GM21528 (cell line): ENCODE results near the gene HERC3.

ENCODE experiments used
- ATAC-seq: cut with Tn5 transposase; IDR thresholded peaks from one replicate; pipeline ENCODE4 v1.9.1; 2021; ENCODE audit warnings: mild to moderate bottlenecking, moderate library complexity; ENCODE audit not compliant: unreplicated experiment, low FRiP score

Gene HERC3

GRCh38 chr4:88742561-88742960, 150.3 kb downstream of the HERC3 start:
- ATAC-seq, result no peak

- no peak for ATAC-seq
Observed at GRCh38 chr4:88743696-88744095, 151.4 kb downstream of the HERC3 start.

DNA sequence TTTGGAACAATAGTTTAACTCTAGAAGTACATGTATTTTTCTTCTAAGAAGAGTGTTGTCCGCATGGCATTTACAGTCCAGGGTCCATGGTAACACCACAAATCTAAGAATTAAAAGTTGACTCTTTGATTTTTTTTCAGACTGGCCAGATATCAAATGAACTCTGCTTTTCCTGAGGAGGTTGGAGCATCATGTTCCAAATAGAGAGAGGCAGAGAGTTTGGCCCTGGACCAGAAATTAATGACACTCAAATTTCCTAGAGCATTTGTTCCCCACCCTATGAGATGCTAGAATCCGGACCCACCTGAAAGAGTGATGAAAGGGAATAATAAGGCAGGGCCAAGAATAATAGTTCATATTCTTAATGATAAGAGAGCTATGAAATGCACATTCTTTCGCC, 152.3 kb downstream of the HERC3 start:
- no peak for ATAC-seq

DNA sequence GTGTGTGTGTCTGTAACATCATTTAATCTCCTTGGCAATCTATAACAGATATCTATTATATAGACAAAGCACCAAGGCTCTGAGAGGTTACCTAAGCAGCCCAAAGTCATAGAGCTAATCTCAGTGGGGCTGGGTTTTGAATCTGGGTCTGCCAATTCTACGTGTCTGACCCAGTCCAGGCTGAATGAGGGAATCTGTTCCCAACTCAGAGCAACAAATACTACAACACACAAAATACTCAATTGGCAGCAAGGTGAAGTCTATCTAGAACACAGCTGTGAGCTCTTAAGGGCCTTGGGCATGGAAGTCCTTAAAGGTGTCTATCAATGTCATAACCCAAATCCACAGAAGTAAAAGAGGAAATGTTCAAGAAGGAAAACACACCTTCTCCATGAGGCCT, 152.9 kb downstream of the HERC3 start:
- ATAC-seq, result no peak

DNA sequence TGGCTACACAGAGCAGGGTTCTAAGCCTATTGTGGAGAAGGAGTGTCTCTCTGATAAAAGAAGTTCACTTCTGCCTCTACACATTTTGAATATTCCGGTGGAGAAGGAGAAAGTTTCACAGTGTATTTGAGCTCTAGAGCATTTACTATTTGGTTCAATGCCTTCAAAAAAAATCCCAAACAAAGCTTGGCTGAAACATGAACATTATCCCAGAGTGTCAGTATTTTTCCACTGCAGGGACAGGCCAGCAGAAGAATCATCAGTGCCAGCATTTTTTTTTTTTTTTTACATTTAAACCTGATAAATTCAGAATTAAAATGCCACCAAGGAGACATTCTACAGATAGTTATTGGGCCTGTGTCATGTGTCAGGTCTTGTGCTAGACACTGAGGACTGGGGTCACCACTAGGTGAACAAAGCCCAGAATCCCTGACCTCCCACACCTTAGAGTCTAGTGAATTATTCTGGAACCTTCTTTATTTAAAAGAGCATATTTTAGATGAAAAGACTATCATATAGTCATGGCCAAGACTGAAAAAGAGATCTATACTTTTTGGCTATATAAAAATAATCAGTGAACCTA, 153.4 kb downstream of the HERC3 start:
- no peak for ATAC-seq

GRCh38 chr4:88746206-88746605, 153.9 kb downstream of the HERC3 start:
- ATAC-seq, result no peak

DNA sequence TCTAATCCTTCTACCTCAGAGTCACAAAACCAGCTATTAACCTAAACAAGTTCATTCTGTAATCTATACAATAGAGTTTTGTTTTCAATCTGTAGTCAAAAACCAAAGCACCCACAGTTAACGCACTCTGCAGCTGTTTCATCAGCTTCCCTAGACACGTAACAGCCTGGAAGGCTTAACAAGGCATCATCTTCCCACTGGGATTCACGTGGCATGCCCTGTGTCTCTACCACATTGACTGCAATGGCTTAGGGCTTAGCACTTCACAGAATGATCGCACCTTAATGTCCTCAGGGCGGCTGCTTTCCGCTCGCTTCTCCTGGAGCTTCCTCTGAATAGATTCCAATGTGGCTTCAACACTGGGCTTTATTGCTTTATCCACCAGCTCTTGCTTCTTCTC, 155.1 kb downstream of the HERC3 start:
- no peak for ATAC-seq

GRCh38 chr4:88750369-88750768, 158.1 kb downstream of the HERC3 start:
- no peak for ATAC-seq

- ATAC-seq, result no peak
Observed at GRCh38 chr4:88751258-88752075, 159.2 kb downstream of the HERC3 start.

- no peak for ATAC-seq
Observed at GRCh38 chr4:88752076-88752463, 159.8 kb downstream of the HERC3 start.

DNA sequence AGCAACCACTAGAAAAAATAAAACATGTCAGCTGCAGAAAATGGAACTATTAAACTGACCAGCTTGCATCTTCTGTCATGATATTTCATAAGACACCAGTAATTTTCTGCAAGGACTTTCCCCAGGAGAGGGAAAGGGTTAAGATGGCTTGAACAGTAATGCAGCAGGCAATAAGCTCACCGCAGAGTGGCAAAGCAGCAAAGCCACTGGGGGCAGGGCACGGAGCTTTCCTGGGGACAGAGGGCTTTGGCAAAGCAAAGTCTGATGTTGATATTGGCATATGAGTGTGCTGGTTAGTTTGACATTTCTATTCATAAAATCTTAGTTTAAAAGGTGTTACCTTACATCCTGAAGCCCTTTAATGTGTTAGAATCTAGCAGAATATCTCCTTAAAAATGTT, 160.5 kb downstream of the HERC3 start:
- no peak for ATAC-seq

- ATAC-seq, result no peak
Observed at GRCh38 chr4:88753658-88754571, 161.6 kb downstream of the HERC3 start.

DNA sequence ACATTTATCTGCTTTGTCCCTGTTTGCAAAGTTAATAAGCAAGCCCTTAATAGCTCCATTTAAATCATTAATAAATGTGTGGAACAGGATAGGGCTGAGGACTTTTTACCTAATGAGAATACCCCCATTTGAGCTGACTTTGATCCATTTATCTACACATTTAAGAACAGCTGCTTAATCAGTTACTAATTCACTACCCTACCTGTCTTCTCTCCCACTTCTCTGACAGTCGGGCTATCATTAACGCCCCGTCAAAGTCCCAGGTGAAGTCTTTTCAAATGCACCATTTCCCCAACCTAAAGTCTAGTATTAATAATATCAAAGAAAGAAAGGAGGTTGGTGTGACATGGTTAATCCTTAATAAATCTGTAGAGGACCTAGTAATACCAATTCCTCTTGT, 162.5 kb downstream of the HERC3 start:
- ATAC-seq, result no peak

DNA sequence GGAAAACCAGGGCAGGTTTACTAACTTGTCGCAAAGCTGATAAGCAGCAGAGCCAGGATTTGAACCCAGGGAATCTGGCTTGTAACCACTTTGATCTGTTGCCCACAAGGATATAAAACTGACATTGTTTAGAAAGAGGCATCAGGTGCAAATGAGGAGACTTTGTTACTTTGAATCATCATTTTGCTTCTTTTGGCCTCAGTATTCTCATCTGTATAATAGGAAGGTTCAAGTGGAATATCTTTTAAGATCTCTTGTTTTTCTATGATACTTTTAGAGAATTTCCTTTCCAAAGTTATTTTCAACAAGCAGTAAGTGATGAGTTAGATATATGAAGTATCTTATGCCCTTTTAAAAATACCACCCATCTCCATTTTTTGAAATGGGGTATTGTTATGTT, 163.2 kb downstream of the HERC3 start:
- no peak for ATAC-seq

- no peak for ATAC-seq
Observed at GRCh38 chr4:88756149-88756548, 163.9 kb downstream of the HERC3 start.

- no peak for ATAC-seq
Observed at GRCh38 chr4:88757067-88757466, 164.8 kb downstream of the HERC3 start.

DNA sequence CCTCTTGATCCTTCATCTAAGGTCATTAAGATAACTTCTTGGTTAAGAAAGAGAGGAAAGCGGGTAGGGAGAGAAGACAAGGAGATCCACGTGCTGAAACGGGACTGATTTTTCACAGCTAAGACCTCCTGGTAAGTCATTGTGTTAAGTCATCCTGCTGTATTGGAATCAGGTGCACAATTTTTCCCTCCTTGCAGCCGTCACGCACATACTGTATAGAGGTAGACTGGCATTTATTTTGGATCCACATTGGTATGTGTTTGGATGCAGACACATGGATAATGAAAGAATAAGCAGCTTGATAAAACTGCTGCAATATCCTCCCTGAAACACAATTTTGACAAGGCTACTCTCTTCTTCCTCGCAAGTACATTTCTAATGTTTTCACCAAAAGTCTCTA, 165.5 kb downstream of the HERC3 start:
- no peak for ATAC-seq
